Measurements from ENCODE around the gene HPGDS.

GRCh38 chr4:94345969-94346368, 3.3 kb upstream of the HPGDS start:
- TF ChIP-seq YY1 (IDR thresholded peaks at IDR 0.05; ENCODE audit: insufficient read depth, insufficient read length) (no peak), ZNF274 (IDR thresholded peaks at IDR 0.05; ENCODE audit: low read depth, low read length) (no peak), SUZ12 (IDR thresholded peaks at IDR 0.05; ENCODE audit: extremely low read depth, insufficient read depth, insufficient read length) (no peak)
